GM12878 (cell line): Measurements from ENCODE around the gene CRNKL1. TPM values are rescaled to one million over a fixed set of nuclear protein-coding genes. Genes with fewer than 3 reads are reported as not detected.

ENCODE experiments used
- ATAC-seq: fragments of 200-7000 bp; cut with Tn5 transposase; 3 replicates; pipeline ENCODE4 v1.9.1; 2020; ENCODE audit warnings: mild to moderate bottlenecking, moderate library complexity
- BruUV-seq: library from RNA; stranded (reverse); fragments of 400-500 nt; replicated peaks from 2 replicates; lab custom pipeline; 2021; lab: Mats Ljungman, UMichigan
- CTCF ChIA-PET: fragments of 300-600 bp; sonication (Branson Sonifier 250); formaldehyde crosslinking; extraction: SDS; loops from one replicate; lab custom pipeline; 2021; ENCODE audit warnings: inconsistent platforms; lab: Yijun Ruan, JAX
- POLR2A ChIA-PET: fragments of 350-600 bp; formaldehyde crosslinking; extraction: SDS; loops from one replicate; lab custom pipeline; 2021; ENCODE audit warnings: inconsistent platforms; lab: Charles Lee
- RAD21 ChIA-PET: fragments of 300-600 bp; sonication (Branson Sonifier 250); formaldehyde crosslinking; loops from one replicate; lab custom pipeline; 2023; ENCODE audit warnings: antibody characterized with exemption; ENCODE audit not compliant: unreplicated experiment; lab: Charles Lee
- SMC1A ChIA-PET: fragments of 300-600 bp; sonication (Branson Sonifier 250); formaldehyde crosslinking; loops from one replicate; lab custom pipeline; 2023; ENCODE audit not compliant: unreplicated experiment, uncharacterized antibody; lab: Charles Lee
- DNase-seq: peaks from one replicate; pipeline ENCODE4 v3.0.0-alpha.2; 2011; ENCODE audit warnings: low read depth, low spot score
- FAIRE-seq: peaks from 3 replicates; lab custom pipeline; 2011; peaks lifted over from hg19 to GRCh38; lab: Jason Lieb, UNC
- H2AFZ ChIP-seq: 2 replicates; pipeline ENCODE4 v1.6.0; 2011; ENCODE audit warnings: low read depth, low read length, control low read depth; ENCODE audit not compliant: control insufficient read depth
- H3K27ac ChIP-seq: 2 replicates; pipeline ENCODE4 v1.5.1; 2011; ENCODE audit warnings: control low read depth; ENCODE audit not compliant: control insufficient read depth, insufficient read depth
- H3K27me3 ChIP-seq, 2 experiments: replicated peaks in 1 of 2; 2 replicates each; pipeline versions ENCODE4 v1.6.0 to v1.6.1; 2011; ENCODE audit warnings: low read length in 1 of 2; ENCODE audit not compliant: control insufficient read depth in 2 of 2, insufficient read depth in 2 of 2
- H3K36me3 ChIP-seq, 2 experiments: 2 replicates each; pipeline ENCODE4 v1.5.1; 2011; ENCODE audit warnings: low read length in 1 of 2; ENCODE audit not compliant: control insufficient read depth in 2 of 2, insufficient read depth in 2 of 2
- H3K4me1 ChIP-seq: 2 replicates; pipeline ENCODE4 v1.6.1; 2011; ENCODE audit warnings: mild to moderate bottlenecking, low read length, moderate library complexity, mixed read lengths; ENCODE audit not compliant: control insufficient read depth, insufficient read depth
- H3K4me2 ChIP-seq: 2 replicates; pipeline ENCODE4 v1.6.0; 2011; ENCODE audit warnings: control low read depth; ENCODE audit not compliant: control insufficient read depth, insufficient read depth
- H3K4me3 ChIP-seq: fragments of 200-600 bp; sonication (generic); 2 replicates; pipeline ENCODE4 v1.5.1; 2016
- H3K79me2 ChIP-seq: 2 replicates; pipeline ENCODE4 v1.6.0; 2011; ENCODE audit warnings: low read length; ENCODE audit not compliant: control insufficient read depth, insufficient read depth
- H3K9ac ChIP-seq: 2 replicates; pipeline ENCODE4 v1.8.0; 2011; ENCODE audit warnings: low read length, control low read depth, mixed read lengths; ENCODE audit not compliant: control insufficient read depth, insufficient read depth
- H3K9me3 ChIP-seq: replicated peaks from 3 replicates; pipeline ENCODE4 v1.5.1; 2011; ENCODE audit warnings: mild to moderate bottlenecking, low read length; ENCODE audit not compliant: control insufficient read depth, insufficient read depth
- H4K20me1 ChIP-seq: 2 replicates; pipeline ENCODE4 v1.6.0; 2011; ENCODE audit not compliant: control insufficient read depth, insufficient read depth
- BACH1 ChIP-seq: fragments of 450-650 bp; IDR thresholded peaks from 2 replicates; pipeline ENCODE4 v1.6.1; 2017; ENCODE audit warnings: mild to moderate bottlenecking, borderline replicate concordance
- HDGF ChIP-seq: fragments of 450-650 bp; IDR thresholded peaks from 2 replicates; pipeline ENCODE4 v1.6.1; 2016; ENCODE audit warnings: antibody characterized with exemption
- IRF4 ChIP-seq: IDR thresholded peaks from 2 replicates; pipeline ENCODE4 v1.6.1; 2011; ENCODE audit warnings: low read depth, low read length
- JUND ChIP-seq: IDR thresholded peaks from 2 replicates; pipeline ENCODE4 v1.6.1; 2012; ENCODE audit warnings: low read depth, mild to moderate bottlenecking, low read length, improper control_type of control experiment, moderate library complexity
- MEF2B ChIP-seq: fragments of 450-650 bp; IDR thresholded peaks from 2 replicates; pipeline ENCODE4 v1.6.1; 2018; ENCODE audit warnings: mild to moderate bottlenecking, moderate library complexity; ENCODE audit not compliant: partially characterized antibody, poor library complexity, severe bottlenecking
- NBN ChIP-seq: fragments of 450-650 bp; IDR thresholded peaks from 2 replicates; pipeline ENCODE4 v1.6.1; 2016
- POLR2AphosphoS2 ChIP-seq: IDR thresholded peaks from 2 replicates; pipeline ENCODE4 v1.6.1; 2011; ENCODE audit warnings: low read depth, mild to moderate bottlenecking, low read length, improper control_type of control experiment, moderate library complexity
- ZNF592 ChIP-seq: fragments of 450-650 bp; IDR thresholded peaks from 2 replicates; pipeline ENCODE4 v1.6.1; 2017; ENCODE audit warnings: mild to moderate bottlenecking, moderate library complexity
- WGBS: methylation state at CpG from one replicate; pipeline ENCODE4 v1.1.6; 2016; ENCODE audit warnings: low lambda C conversion rate; ENCODE audit not compliant: insufficient replicate concordance, insufficient coverage; ENCODE audit errors: missing lambda C conversion rate; 5-methylcytosine and 5-hydroxymethylcytosine counted together
- in situ Hi-C: fragments of 300-500 bp; cut with MboI; formaldehyde crosslinking; loops from 9 replicates; pipeline ENCODE4 v1.14.3; 2018; ENCODE audit warnings: mixed read lengths
- intact Hi-C: fragments of 100-400 bp; cut with micrococcal nuclease; formaldehyde crosslinking; loops from one replicate; pipeline ENCODE4 v1.14.2; 2022; ENCODE audit not compliant: unreplicated experiment
- polyA plus RNA-seq, 11 experiments: library from polyadenylated mRNA; depleted of rRNA in 4 of 11; unstranded in 6 of 11; stranded (reverse) in 5 of 11; fragments of >200 nt; fragmentation: Nextera tagmentation in 4 of 11; fragmentation: Illumina TruSeq in 1 of 11; extraction: Ambion mirVana in 4 of 11; extraction: Trizol in 1 of 11; gene quantifications; 1 replicate in 1 of 11; 2 replicates in 10 of 11; pipeline versions ENCODE4 v1.2.1 to v1.2.3, GENCODE V29; 2011 to 2016; ENCODE audit warnings: inconsistent platforms in 2 of 11, missing spikeins in 2 of 11, low read depth in 1 of 11
- total RNA-seq, 4 experiments: library from RNA; depleted of rRNA in 3 of 4; stranded (reverse); fragments of >200 nt in 3 of 4; fragmentation: Illumina TruSeq in 1 of 4; extraction: Trizol in 1 of 4; gene quantifications; 2 replicates each; pipeline versions ENCODE4 v1.2.1 to v1.2.3, GENCODE V29; 2013 to 2021

Gene CRNKL1
- total and polyA plus RNA-seq, 10 of the 15 experiments (the other 5 are each of a cell fraction or from before 2014, with no cell fraction given) = 9.5 to 28.4 (median 17.5) TPM

DNA sequence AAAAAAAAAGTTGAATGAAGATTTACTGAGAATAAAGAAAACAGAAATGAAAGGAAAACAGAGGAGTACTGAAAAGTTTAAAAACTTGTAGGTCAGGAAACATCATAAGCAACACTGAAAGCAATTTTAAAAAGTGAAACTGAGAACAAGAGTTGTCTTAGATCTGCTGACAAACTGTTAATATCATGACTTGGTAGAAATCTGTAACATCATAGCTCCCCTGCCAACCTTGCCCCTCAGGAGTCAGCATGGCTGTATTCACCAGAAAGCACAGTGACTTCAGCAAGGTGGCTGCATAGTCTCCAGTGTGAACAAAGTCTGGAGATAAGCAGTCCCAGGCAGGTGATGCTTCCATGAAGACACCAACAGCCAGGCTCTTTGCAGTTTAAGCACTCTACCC lies 29.8 kb downstream of the CRNKL1 start:
- intact Hi-C loops = no loop called here
- Histone ChIP-seq H3K4me3 (peak overlapping the region; percentile 60; the same call in 1 of the 2 replicates), H3K4me2 (peak overlapping the region; percentile 75), H4K20me1 (no peaks in the 10 kb centered on the region; the same call in 1 of the 2 replicates), H2AFZ (no peak overlapping the region; the same call in 1 of the 2 replicates), H3K9ac (peak overlapping the region; percentile 10), H3K36me3 (peaks cover 0 to 3% of the 10 kb centered on the region in 2 experiments; a peak in 2 of 4 replicates), H3K79me2 (peaks cover 63% of the 10 kb centered on the region), H3K27me3 (no peaks in the 10 kb centered on the region), H3K27ac (peak overlapping the region; percentile 60), H3K9me3 (no peaks in the 10 kb centered on the region), H3K4me1 (peaks cover 22% of the 10 kb centered on the region)
- in situ Hi-C loops = loop anchor here (25.0 kb wide), 2 partner anchors 1435 to 1510 kb away; partner anchors contain the start of genes DTD1 and SEC23B
- peak; percentile 16 for DNase-seq
- SMC1A ChIA-PET = interaction anchor here (2.9 kb wide), 1 partner anchor 20 kb away, joined by 7 read pairs; no protein-coding TSS in a partner anchor
- peak; percentile 95 for FAIRE-seq
- TF ChIP-seq BACH1 = peak; percentile 91; the same call in 1 of the 2 replicates
- no peak for TF ChIP-seq POLR2AphosphoS2
- POLR2A ChIA-PET = no interaction called here
- ATAC-seq = peak; percentile 75
- RAD21 ChIA-PET = interaction anchor here (0.7 to 1.1 kb wide), 3 partner anchors 11 to 125 kb away, joined by 3 read pairs; partner anchors contain the start of genes CFAP61 and CRNKL1
- CTCF ChIA-PET = interaction anchor here (0.8 kb wide), 1 partner anchor 441 kb away, joined by 3 read pairs; no protein-coding TSS in a partner anchor
- no TSS peak for BruUV-seq

DNA sequence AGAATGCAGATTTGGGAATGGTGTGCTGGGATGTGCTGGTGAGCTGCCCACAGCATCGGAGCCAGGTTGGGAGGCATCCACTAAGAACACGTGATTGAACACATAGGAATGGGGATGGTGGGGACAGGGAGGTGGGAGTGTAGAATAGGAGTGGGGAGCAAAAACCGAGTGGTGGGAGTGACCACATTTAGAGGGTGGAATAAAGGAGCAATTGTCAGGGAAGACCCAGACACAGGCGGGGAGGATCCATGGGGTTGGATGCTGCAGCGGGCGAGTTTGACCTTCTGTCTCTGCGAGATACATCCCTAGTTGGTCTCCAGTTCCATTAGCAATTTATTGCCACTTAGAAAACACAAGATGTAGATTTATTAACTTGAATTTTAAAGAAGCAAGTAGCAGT lies 30.4 kb downstream of the CRNKL1 start:
- no peak overlapping the region; the same call in 1 of the 2 replicates for H3K27ac ChIP-seq
- no peaks in the 10 kb centered on the region for H3K27me3 ChIP-seq
- H2AFZ ChIP-seq = no peak overlapping the region
- no peaks in the 10 kb centered on the region for H3K9me3 ChIP-seq
- no peaks in the 10 kb centered on the region; the same call in 1 of the 2 replicates for H4K20me1 ChIP-seq
- TF ChIP-seq NBN (no peak), JUND (no peak), HDGF (no peak), MEF2B (no peak), ZNF592 (no peak), IRF4 (no peak)
- peak overlapping the region; percentile 7; the same call in 1 of the 2 replicates for H3K4me3 ChIP-seq
- POLR2A ChIA-PET = interaction anchor here (1.7 kb wide), 1 partner anchor 30 kb away, joined by 5 read pairs; the partner anchor contains the start of genes CFAP61 and CRNKL1
- no peak for FAIRE-seq
- no peak for ATAC-seq
- peaks cover 22% of the 10 kb centered on the region for H3K4me1 ChIP-seq
- DNase-seq = no peak
- no TSS peak for BruUV-seq
- H3K79me2 ChIP-seq = peaks cover 67% of the 10 kb centered on the region
- H3K4me2 ChIP-seq = peak overlapping the region; percentile 61
- RAD21 ChIA-PET = interaction anchor here (1.1 kb wide), 1 partner anchor 30 kb away, joined by 3 read pairs; the partner anchor contains the start of genes CFAP61 and CRNKL1
- peaks cover 0 to 3% of the 10 kb centered on the region in 2 experiments; a peak in 2 of 4 replicates for H3K36me3 ChIP-seq
- in situ Hi-C loops = loop anchor here (25.0 kb wide), 2 partner anchors 1435 to 1510 kb away; partner anchors contain the start of genes DTD1 and SEC23B
- no peak overlapping the region for H3K9ac ChIP-seq
- SMC1A ChIA-PET = interaction anchor here (2.9 kb wide), 1 partner anchor 21 kb away, joined by 7 read pairs; no protein-coding TSS in a partner anchor
- 98% methylated on average over 7 of the region's 7 CpGs for WGBS
- CTCF ChIA-PET = no interaction called here
- intact Hi-C loops = no loop called here
